AG04449 (cell line): Measurements from ENCODE around the gene GRIK1.

Experiments used
- CTCF ChIA-PET: fragments of 350-600 bp; formaldehyde crosslinking; extraction: SDS; loops from one replicate; lab custom pipeline; 2021; ENCODE audit warnings: antibody characterized with exemption; lab: Yijun Ruan, JAX
- POLR2A ChIA-PET: fragments of 400-600, 350-600 bp; formaldehyde crosslinking; extraction: SDS; loops from one replicate; lab custom pipeline; 2020; ENCODE audit warnings: antibody characterized with exemption, inconsistent platforms; lab: Yijun Ruan, JAX
- DNase-seq: peaks from one replicate; pipeline ENCODE4 v3.0.0-alpha.2; 2010; ENCODE audit warnings: low read depth, low spot score
- H3K4me3 ChIP-seq: 2 replicates; pipeline ENCODE4 v1.5.1; 2011; ENCODE audit warnings: low read depth, mild to moderate bottlenecking, control low read depth, low read length
- CTCF ChIP-seq: IDR thresholded peaks from one replicate; pipeline ENCODE4 v1.5.1; 2011; ENCODE audit warnings: mild to moderate bottlenecking, moderate library complexity, low read length, control low read depth, inconsistent platforms; ENCODE audit not compliant: insufficient read depth; ENCODE audit errors: missing control alignments

The GRIK1 gene

GRCh38 chr21:29521872-29522271, 417.9 kb downstream of the GRIK1 start:
- ChIA-PET POLR2A (no interaction called here), CTCF (interaction anchor here (0.7 kb wide), 1 partner anchor 56 kb away, joined by 3 read pairs; no protein-coding TSS in a partner anchor)
- DNase-seq: no peak
- H3K4me3 ChIP-seq: no peak overlapping the region
- no peak for TF ChIP-seq CTCF

GRCh38 chr21:29520171-29520570, 419.6 kb downstream of the GRIK1 start:
- POLR2A ChIA-PET: no interaction called here
- CTCF ChIA-PET: no interaction called here
- no peak for DNase-seq
- no peak overlapping the region for H3K4me3 ChIP-seq
- no peak for TF ChIP-seq CTCF

- no peak for DNase-seq
- ChIA-PET POLR2A (no interaction called here), CTCF (interaction anchor here (1.2 kb wide), 1 partner anchor 10 kb away, joined by 5 read pairs; no protein-coding TSS in a partner anchor)
- no peak overlapping the region for H3K4me3 ChIP-seq
- TF ChIP-seq CTCF: no peak
Measured at GRCh38 chr21:29514652-29515247, 425.0 kb downstream of the GRIK1 start.

GRCh38 chr21:29513535-29513934, 426.3 kb downstream of the GRIK1 start:
- POLR2A ChIA-PET: no interaction called here
- CTCF ChIA-PET: no interaction called here

GRCh38 chr21:29511096-29511495, 428.7 kb downstream of the GRIK1 start:
- no peak for DNase-seq
- CTCF ChIA-PET: interaction anchor here (0.7 kb wide), 1 partner anchor 27 kb away, joined by 3 read pairs; no protein-coding TSS in a partner anchor
- POLR2A ChIA-PET: no interaction called here
- no peak overlapping the region for H3K4me3 ChIP-seq
- TF ChIP-seq CTCF: no peak

More at GRCh38 chr21:29513535-29513934, 426.3 kb downstream of the GRIK1 start:
- H3K4me3 ChIP-seq: no peak overlapping the region
- no peak for DNase-seq
- no peak for TF ChIP-seq CTCF

GRCh38 chr21:29509121-29509520, 430.7 kb downstream of the GRIK1 start:
- ChIA-PET CTCF (no interaction called here), POLR2A (no interaction called here)
- no peak overlapping the region for H3K4me3 ChIP-seq
- no peak for DNase-seq
- TF ChIP-seq CTCF: no peak
